NCI-H2107 (cell line): Measurements from ENCODE around the gene SLC25A33.
"Not testable (repeated sequence)": the region's sequence is repeated elsewhere in the genome, so short reads cannot be mapped to it uniquely, and the experiment has no call there.

Experiments
- DNase-seq: peaks from one replicate; lab custom pipeline; 2025; lab: John Stamatoyannopoulos, UW

The SLC25A33 gene

GRCh38 chr1:9625030-9625429 is 85.8 kb downstream of the SLC25A33 start:
- not testable (repeated sequence) for DNase-seq

GRCh38 chr1:9626201-9626608 is 86.9 kb downstream of the SLC25A33 start:
- no peak for DNase-seq

GRCh38 chr1:9628541-9629444 is 89.5 kb downstream of the SLC25A33 start:
- no peak for DNase-seq

GRCh38 chr1:9629445-9630201 is 90.4 kb downstream of the SLC25A33 start:
- DNase-seq, result no peak

GRCh38 chr1:9630331-9631111 is 91.3 kb downstream of the SLC25A33 start:
- no peak for DNase-seq

- no peak for DNase-seq
These were observed 92.3 kb downstream of the SLC25A33 start for GRCh38 chr1:9631613-9632012.

- DNase-seq, result no peak
These were observed 94.2 kb downstream of the SLC25A33 start for GRCh38 chr1:9633493-9633892.

GRCh38 chr1:9634582-9634981 is 95.3 kb downstream of the SLC25A33 start:
- no peak for DNase-seq
